Sigmoid colon (tissue), 7 donors: ENCODE data around the gene CPSF4. TPM values are rescaled to one million over a fixed set of nuclear protein-coding genes. Genes with fewer than 3 reads are reported as not detected.

ENCODE experiments used
- DNase-seq: peaks from one replicate; pipeline ENCODE4 v3.0.0-alpha.2; 2019
- H3K27ac ChIP-seq, 4 donors: fragments of 200-600 bp; sonication (generic); one replicate each; pipeline ENCODE4 v1.5.1; 2016 to 2019; ENCODE audit warnings: mild to moderate bottlenecking in 1 of 4
- H3K27me3 ChIP-seq, 3 donors: fragments of 200-600 bp; sonication (generic); one replicate each; pipeline ENCODE4 v1.5.1; 2019; ENCODE audit warnings: mild to moderate bottlenecking in 1 of 3
- H3K36me3 ChIP-seq, 4 donors: fragments of 200-600 bp; sonication (generic); one replicate each; pipeline ENCODE4 v1.5.1; 2016 to 2019
- H3K4me1 ChIP-seq, 4 donors: fragments of 200-600 bp; sonication (generic); one replicate each; pipeline ENCODE4 v1.5.1; 2017 to 2019
- H3K4me3 ChIP-seq, 4 donors: fragments of 200-600 bp; sonication (generic); one replicate each; pipeline ENCODE4 v1.5.1; 2017 to 2019; ENCODE audit warnings: mild to moderate bottlenecking in 2 of 4, moderate library complexity in 1 of 4
- H3K9me3 ChIP-seq, 4 donors: fragments of 200-600 bp in 3 of 4; sonication (generic) in 3 of 4; one replicate each; pipeline versions ENCODE4 v1.5.1 to v1.6.1; 2013 to 2019
- CTCF ChIP-seq, 4 experiments: fragments of 450-650 bp in 3 of 4; fragments of 200-600 bp in 1 of 4; IDR thresholded peaks; one replicate each; pipeline ENCODE4 v1.5.1; 2016 to 2019; ENCODE audit warnings: antibody characterized with exemption in 4 of 4, mild to moderate bottlenecking in 3 of 4, moderate library complexity in 2 of 4
- EP300 ChIP-seq, 4 donors: sonication (generic); formaldehyde crosslinking; IDR thresholded peaks; one replicate each; pipeline ENCODE4 v1.6.1; 2017; ENCODE audit warnings: antibody characterized with exemption in 4 of 4
- POLR2A ChIP-seq, 2 donors: fragments of 450-650 bp; IDR thresholded peaks; one replicate each; pipeline ENCODE4 v1.6.1; 2016; ENCODE audit warnings: antibody characterized with exemption in 2 of 2, mild to moderate bottlenecking in 2 of 2, moderate library complexity in 2 of 2
- POLR2AphosphoS5 ChIP-seq, 4 donors: sonication (generic); formaldehyde crosslinking; IDR thresholded peaks; one replicate each; pipeline ENCODE4 v1.6.1; 2017; ENCODE audit warnings: antibody characterized with exemption in 4 of 4
- WGBS, 2 donors: extraction: QIAGEN DNeasy Blood & Tissue Kit; methylation state at CpG; one replicate each; pipeline ENCODE4 v1.1.7; 2013; 5-methylcytosine and 5-hydroxymethylcytosine counted together
- intact Hi-C: fragments of 100-400 bp; cut with DNase I; formaldehyde crosslinking; loops from one replicate; pipeline ENCODE4 v1.15.1; 2023
- polyA plus RNA-seq, 3 donors: library from polyadenylated mRNA; stranded (reverse); fragments of 200-250 nt; gene quantifications; one replicate each; pipeline ENCODE4 v1.2.3, GENCODE V29; 2013
- total RNA-seq, 4 donors: library from RNA; depleted of rRNA; stranded (reverse); fragments of >200 nt; gene quantifications; one replicate each; pipeline ENCODE4 v1.1.0, GENCODE V29; 2016
- donor health status: healthy with polysubstance abuse.
- donor health status: Bipolar disorder and iron deficiency.
- donor health status: healthy.

The CPSF4 gene
- total and polyA plus RNA-seq, 7 donors = 12.7 to 32.3 (median 28.0) TPM

- DNase-seq = no peak
Observed at GRCh38 chr7:99419323-99420021, 19.3 kb upstream of the CPSF4 start.

DNA sequence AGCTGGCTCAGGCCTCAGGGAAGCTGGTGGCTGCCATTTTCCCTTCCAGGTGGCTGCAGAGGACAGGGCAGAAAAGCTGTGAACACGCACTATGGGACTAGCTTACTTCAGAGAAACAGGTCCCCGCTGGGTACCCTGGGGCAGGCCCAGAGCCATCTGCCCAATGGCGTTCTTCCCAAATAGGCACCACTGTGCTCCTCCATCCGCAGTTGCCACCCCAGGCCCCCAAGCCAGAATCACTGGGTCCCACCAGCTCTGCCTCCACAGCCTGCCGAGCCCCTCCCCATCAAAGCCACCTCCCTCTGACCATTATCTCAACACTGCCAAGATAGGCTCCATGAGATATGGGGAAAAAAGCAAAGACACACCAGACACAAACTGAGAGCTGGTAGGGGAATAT, 18.5 kb upstream of the CPSF4 start:
- Histone ChIP-seq H3K27me3 (no peaks in the 10 kb centered on the region), H3K36me3 (peaks cover 48 to 95% (median 64%) of the 10 kb centered on the region in 4 donors), H3K27ac (no peak overlapping the region), H3K4me1 (no peaks in the 10 kb centered on the region), H3K4me3 (no peak overlapping the region), H3K9me3 (no peaks in the 10 kb centered on the region)
- no peak for DNase-seq
- 95 to 96% methylated on average over 5 of the region's 5 CpGs for WGBS, 2 donors
- intact Hi-C loops = no loop called here
- TF ChIP-seq POLR2A (IDR thresholded peaks at IDR 0.05) = no peak
- TF ChIP-seq CTCF (IDR thresholded peaks at IDR 0.05) = no peak
- TF ChIP-seq EP300 (IDR thresholded peaks at IDR 0.05) = no peak
- TF ChIP-seq POLR2AphosphoS5 (IDR thresholded peaks at IDR 0.05) = no peak

More at GRCh38 chr7:99419323-99420021, 19.3 kb upstream of the CPSF4 start:
- H3K4me1 ChIP-seq = no peaks in the 10 kb centered on the region
- no peak overlapping the region for H3K4me3 ChIP-seq
- no peaks in the 10 kb centered on the region for H3K9me3 ChIP-seq
- intact Hi-C loops = no loop called here
- 92% methylated on average over 29 of the region's 29 CpGs for WGBS, 2 donors
- no peak for TF ChIP-seq POLR2A (IDR thresholded peaks at IDR 0.05)
- no peak for TF ChIP-seq POLR2AphosphoS5 (IDR thresholded peaks at IDR 0.05)
- TF ChIP-seq EP300 (IDR thresholded peaks at IDR 0.05) = no peak
- TF ChIP-seq CTCF (IDR thresholded peaks at IDR 0.05) = no peak
- H3K36me3 ChIP-seq = peaks cover 48 to 95% (median 61%) of the 10 kb centered on the region in 4 donors
- H3K27ac ChIP-seq = no peak overlapping the region
- no peaks in the 10 kb centered on the region for H3K27me3 ChIP-seq

- no peaks in the 10 kb centered on the region for H3K4me1 ChIP-seq
- DNase-seq = no peak
- TF ChIP-seq EP300 (IDR thresholded peaks at IDR 0.05) (no peak), POLR2AphosphoS5 (IDR thresholded peaks at IDR 0.05) (no peak), POLR2A (IDR thresholded peaks at IDR 0.05) (no peak), CTCF (IDR thresholded peaks at IDR 0.05) (no peak)
- no peaks in the 10 kb centered on the region for H3K27me3 ChIP-seq
- no peaks in the 10 kb centered on the region for H3K9me3 ChIP-seq
- intact Hi-C loops = no loop called here
- 92 to 94% methylated on average over 7 of the region's 7 CpGs for WGBS, 2 donors
- H3K4me3 ChIP-seq = no peak overlapping the region
- peaks cover 46 to 94% (median 62%) of the 10 kb centered on the region in 4 donors for H3K36me3 ChIP-seq
- no peak overlapping the region for H3K27ac ChIP-seq
Observed at GRCh38 chr7:99420986-99421385, 17.8 kb upstream of the CPSF4 start.

DNA sequence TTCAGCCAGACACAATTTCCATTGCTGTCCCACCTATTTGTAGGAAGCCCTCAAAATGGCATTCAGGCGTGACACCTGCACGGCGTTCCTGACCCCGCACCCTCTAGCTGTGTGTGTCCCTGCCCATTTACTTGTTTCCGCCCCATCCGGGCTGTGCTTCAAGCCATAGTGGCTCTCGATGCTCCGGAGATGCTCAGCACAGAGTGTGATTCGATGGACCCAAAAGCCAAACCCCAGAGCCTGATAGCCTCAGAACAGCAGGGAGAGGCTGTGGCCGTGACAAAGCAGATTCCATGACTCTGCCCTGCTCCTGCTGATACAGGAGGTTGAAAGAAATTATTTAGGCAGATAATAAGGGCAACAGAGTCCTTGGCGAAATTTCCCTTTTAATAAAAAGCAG, 16.6 kb upstream of the CPSF4 start:
- H3K9me3 ChIP-seq = no peaks in the 10 kb centered on the region
- intact Hi-C loops = no loop called here
- no peak for TF ChIP-seq POLR2AphosphoS5 (IDR thresholded peaks at IDR 0.05)
- no peak for TF ChIP-seq CTCF (IDR thresholded peaks at IDR 0.05)
- no peak for TF ChIP-seq EP300 (IDR thresholded peaks at IDR 0.05)
- TF ChIP-seq POLR2A (IDR thresholded peaks at IDR 0.05) = no peak
- no peak overlapping the region for H3K27ac ChIP-seq
- H3K27me3 ChIP-seq = no peaks in the 10 kb centered on the region
- H3K4me3 ChIP-seq = no peak overlapping the region
- peaks cover 35 to 82% (median 53%) of the 10 kb centered on the region in 4 donors for H3K36me3 ChIP-seq
- no peaks in the 10 kb centered on the region for H3K4me1 ChIP-seq
- DNase-seq = no peak
- 93 to 95% methylated on average over 11 of the region's 11 CpGs for WGBS, 2 donors
